C1 segment of cervical spinal cord (tissue), 14 donors: Measurements from ENCODE around the gene CLCN2.
A peak's percentile ranks its signal among the peaks of the same experiment; 100 is the strongest.

ENCODE experiments used
- DNase-seq, 14 donors: peaks; one replicate each; lab custom pipeline; 2025; lab: John Stamatoyannopoulos, UW

The CLCN2 gene

DNA sequence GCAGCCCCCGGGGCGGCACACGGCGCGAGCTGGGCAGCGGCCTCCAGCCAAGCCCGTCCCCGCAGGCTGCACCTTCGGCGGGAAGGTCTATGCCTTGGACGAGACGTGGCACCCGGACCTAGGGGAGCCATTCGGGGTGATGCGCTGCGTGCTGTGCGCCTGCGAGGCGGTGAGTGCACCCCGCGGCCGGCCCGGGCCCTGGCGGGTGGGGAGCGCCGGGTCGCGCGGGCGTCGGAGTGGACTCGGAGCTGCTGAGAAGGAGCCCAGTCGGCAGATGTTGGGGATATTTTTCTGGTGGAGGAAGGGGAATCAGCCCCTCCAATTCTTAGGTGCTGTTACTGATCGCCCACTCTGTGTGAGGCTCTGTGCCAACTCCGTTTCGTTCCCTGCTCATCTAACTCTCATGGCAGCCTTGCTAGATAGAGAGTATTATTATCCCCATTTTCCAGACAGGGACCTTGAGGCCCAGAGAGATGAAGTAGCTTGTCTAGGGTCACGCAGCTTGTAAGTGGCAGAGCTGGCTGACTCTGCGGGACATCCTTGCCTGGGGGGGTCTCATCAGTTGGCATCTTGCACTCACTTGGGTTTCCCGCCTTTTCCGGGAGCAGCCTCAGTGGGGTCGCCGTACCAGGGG, 19.3 kb upstream of the CLCN2 start:
- DNase-seq, result no peak

DNA sequence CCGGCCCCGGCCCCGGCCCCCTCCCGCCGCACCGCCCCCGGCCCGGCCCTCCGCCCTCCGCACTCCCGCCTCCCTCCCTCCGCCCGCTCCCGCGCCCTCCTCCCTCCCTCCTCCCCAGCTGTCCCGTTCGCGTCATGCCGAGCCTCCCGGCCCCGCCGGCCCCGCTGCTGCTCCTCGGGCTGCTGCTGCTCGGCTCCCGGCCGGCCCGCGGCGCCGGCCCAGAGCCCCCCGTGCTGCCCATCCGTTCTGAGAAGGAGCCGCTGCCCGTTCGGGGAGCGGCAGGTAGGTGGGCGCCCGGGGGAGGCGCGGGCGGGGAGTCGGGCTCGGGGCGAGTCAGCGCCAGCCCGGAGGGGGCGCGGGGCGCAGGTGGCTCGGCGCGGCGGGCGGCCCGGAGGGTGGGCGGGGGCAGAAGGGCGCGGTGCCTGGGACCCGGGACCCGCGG, 18.8 kb upstream of the CLCN2 start:
- DNase-seq, result peak in 5 of 14 donors; percentile 24 to 55 (median 45)

DNA sequence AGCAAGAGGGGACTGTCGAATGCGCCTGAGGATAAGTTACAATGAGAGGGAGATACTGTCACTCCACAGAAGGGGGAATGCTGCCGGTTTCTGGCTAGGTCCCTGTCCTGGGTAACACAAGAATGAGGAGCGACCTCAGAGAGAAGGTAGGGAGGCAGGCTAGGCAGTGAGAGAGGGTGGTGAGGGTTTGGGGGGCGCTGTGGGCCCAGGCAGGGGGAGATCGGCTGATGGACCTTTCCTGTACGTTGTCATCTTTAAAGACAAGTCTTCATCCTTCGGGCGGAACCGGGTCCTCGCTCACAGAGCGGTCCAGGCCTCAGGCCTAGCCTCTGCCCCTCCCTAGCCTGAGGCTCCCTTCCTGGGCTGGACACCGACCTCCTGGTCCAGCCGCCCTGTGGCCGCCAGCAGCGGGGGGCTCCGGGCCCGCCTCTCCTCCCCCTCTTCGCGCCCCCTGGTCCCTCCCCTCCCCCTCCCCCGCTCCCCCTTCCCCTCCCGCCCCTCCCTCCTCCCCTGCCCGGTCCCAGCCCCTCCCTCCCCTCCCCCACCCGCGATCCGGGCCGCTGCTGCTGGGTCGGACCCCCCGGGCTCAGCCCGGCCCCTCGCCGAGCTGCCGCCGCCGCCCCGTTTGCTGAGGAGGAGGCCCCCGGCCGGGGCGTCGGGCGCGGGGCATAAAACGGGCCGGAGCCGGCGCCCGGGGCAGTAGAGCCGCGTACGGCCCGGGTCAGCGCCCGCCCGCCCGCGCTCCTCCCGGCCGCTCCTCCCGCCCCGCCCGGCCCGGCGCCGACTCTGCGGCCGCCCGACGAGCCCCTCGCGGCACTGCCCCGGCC, 18.2 kb upstream of the CLCN2 start, which contains the start of gene CHRD:
Gene CHRD (plus strand): TSS at position 697 of the 827 bp plus-strand sequence. CDS start 265 bp downstream, outside the sequence.
- DNase-seq, result peak in 2 of 14 donors; percentile 32 to 33

DNA sequence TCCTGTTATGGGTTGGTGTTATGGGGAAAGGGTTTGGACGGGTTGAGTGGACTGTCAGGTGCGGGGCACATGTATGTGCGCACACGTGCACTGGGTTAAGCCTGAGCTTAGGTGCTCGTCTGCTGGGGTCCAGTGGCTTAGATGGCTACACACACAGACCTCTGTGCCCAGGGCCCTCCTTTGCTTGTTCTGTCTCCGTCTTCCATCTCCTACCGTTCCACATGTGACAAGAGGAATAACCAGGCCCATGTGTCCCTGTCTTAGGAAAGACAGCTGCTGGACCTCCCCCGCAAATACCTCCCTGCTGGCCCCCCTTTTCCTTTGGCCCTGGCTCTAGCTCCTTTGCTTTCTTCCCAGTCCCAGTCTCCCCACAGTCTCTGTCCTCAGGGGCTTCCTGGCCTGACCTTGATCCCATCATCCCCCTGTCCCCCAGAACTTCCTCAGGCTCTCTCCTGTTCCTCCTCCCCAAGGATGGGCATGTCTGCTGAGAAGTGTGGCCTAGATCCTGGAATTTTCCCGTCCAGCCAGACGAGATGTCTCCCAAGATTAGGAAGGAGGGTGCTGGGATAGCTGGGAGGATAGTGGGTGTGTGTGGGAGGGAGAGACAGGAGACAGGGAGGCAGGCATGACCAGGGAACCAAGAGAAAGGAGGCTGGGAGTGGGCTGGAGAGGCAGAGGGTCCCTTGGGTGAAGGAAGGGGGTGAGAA, 17.4 kb upstream of the CLCN2 start:
- no peak for DNase-seq

DNA sequence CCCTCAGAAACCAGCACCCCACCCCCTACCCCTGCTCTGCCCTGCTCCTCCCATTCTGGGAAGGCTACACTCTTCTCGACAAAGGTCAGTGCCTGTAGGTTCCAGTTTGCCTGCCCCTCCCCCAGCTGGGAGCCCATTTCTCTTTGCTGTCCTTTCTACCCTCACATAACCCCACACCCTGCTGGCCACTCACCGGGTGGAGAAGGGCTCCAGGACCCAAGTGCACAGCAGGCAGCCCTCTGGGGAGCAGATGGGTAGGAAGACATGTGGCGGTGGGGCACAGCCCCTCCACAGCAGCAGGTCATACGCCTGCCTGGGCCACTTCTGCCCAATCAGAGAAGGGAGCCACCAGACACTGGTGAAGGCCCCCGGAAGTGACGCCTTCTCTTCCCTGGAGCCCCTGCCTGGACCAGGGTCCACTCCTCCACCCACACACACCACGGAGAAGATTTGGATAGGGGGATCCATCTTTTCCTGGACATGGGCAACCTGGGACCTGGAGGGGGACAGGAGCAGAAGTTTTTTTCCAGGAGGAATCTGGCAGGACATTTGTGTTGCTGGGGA, 16.6 kb upstream of the CLCN2 start, which contains the start of gene THPO:
Gene THPO (minus strand): TSS at position 326 of the 564 bp plus-strand sequence. CDS start 1,948 bp downstream, outside the sequence.
- peak in 2 of 14 donors; percentile 22 to 72 for DNase-seq

DNA sequence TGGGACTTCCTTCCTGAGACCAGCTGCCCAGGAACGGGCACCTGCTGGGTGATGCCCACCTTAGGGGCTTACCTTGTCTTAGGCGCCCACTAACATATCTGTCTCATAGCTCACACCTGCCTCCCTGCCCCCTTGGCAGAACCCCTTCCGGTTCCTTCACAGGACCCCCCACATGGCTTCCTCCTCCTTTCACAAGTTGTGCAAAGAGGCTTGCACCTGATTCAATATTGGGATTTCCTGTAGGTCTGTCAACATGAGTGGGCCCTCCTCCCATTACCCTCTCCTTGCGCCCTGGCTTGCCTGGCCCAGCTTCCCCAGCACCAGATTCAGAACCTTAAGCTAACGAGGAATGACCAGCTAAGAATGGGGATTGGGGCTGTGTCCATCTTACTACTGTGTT, 16.0 kb upstream of the CLCN2 start:
- no peak for DNase-seq

DNA sequence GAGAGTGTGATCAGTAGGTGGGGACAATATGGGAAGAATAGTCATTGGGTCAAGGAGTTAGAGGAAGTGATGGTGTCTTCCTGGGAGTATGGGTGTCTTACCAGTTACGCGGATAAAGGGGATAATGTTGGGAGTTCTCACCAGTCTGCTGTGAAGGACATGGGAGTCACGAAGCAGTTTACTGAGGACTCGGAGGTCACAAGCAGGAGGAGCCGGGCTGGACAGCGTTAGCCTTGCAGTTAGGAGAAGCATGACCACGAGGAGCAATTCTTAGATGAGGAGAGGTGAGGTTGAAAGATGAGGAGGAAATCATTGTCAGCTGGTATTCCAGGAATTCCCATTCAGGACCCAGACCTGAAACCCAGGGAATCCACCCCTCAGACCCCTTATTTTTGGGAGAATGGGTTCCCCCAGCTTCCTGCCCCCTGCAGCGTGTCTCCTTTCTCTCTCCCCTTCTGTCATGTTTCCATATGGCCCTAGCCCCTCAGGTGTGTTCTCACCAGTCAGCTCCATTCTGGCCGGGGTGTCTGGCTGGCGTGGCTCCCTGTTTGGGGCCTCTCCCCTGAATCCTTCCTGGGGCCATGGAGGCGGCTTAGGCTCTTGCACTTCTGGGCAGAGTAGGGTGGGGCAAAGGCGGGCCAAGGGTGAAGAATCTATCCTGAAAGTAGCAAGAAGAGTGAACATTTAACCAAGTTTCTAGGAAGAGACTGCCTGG, 14.5 kb upstream of the CLCN2 start:
- no peak for DNase-seq

DNA sequence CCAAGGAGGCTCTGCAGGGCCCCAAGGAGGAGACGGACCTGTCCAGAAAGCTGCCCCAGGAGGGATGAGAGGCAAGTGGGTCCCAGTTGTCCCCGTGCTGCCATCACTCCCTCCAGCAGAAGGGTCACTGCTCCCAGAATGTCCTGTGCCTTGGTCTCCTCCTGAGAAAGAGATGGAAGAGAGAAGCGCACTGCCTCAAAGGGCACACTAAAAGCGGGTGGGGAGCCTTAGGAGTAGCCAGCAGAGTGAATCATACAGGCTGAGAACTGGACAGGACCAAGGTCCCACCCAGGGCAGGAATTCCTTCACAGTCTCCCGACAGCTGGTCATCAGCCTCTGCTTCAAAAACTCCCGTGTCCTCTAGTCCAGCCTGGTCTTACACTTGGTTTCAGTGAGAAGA, 12.0 kb upstream of the CLCN2 start:
- DNase-seq, result no peak

DNA sequence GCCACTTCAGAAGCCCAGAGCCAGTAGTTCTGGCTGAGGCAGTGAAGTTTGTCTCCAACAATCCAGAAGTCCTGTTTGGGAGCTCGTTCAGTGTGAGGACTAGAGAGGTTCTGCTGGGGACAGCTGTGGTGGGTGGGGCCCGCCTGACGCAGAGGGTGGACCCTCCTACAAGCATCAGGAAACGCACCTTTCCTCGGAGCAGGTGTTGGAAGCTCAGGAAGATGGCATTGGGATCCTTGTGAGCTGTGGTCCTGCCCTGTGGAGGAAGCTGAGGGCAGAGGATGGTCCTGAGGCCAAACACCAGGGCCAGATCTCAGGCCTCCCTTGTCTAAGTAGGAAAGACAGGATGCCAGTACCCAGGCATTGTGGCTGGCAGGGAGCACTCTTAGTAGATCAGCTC, 11.5 kb upstream of the CLCN2 start:
- DNase-seq, result no peak

DNA sequence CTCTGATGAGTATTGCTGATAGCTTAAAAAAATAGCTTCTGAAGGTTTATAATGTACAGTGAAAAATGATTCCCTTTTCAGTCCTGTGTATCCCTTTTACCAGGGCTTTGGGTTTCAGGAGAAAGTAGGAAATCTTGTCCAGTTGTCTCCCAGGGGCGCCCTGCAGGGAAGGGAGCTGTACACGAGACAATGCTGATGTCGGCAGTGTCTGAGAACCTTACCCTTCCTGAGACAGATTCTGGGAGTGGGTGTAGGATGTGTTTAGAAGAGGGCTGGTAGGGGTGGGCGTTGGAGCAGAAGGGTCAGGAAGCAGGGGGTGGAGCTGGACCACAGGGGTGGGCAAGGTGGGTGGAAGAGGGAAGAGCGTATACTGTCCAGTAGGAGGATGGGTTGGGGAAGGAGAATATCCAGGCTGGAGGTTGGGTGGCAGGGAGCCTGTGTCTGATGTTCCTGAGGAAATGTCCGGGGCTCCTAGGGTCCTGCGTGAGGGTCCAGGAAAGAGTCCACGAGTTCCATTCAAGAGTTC, 11.0 kb upstream of the CLCN2 start:
- DNase-seq, result no peak

DNA sequence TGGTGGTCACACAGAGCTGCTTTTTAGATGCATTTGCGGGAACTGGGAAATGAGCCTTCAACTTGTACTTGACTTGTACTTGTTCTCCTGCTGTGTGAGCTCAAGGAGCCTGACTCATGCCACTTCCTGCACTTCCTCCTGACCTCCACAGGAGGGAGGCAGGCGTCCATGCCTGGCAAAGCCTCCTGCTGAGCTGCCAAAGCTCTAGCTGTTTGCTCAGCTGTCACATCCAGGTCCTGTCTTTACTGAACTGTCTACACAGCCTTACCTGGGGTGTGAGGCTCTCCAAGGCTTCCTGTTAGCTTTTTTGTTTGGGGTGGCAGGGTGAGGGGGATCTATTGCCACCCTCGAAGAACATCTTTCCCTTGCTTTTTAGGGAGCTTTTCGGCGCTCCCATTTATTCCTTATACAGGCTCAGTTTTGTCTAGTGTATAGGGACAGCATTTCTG, 10.2 kb upstream of the CLCN2 start:
- peak in 13 of 14 donors; percentile 8 to 85 (median 52) for DNase-seq

DNA sequence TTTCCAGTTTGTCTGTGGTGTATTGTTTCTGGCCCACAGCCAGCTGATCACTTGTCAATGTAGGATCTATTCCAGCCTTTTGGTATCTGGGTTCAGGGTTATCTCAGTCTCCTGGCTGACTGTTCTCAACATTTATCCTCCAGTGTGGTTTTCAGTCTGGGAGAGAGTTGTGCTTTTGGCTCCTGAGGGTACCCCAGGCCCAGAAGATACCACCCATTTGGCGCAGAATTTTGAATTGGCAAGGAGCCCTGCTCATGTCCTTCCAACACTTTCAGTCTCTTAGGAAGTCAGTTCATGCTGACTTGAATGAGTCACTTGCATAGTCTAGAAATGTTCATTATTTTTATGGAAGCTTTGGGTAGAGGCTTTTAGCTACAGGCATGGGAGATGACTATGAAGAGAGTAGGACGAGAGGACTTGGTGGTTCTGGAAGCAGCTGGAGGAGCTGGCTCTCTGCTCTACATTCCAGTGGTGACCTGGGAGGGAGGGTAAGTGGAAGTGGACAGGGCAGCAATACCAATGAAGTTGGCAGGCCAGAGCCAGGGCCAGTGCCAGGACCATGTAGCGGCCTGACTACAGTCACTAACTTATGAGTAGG, 7.3 kb upstream of the CLCN2 start:
- peak in 8 of 14 donors; percentile 19 to 78 (median 58) for DNase-seq

DNA sequence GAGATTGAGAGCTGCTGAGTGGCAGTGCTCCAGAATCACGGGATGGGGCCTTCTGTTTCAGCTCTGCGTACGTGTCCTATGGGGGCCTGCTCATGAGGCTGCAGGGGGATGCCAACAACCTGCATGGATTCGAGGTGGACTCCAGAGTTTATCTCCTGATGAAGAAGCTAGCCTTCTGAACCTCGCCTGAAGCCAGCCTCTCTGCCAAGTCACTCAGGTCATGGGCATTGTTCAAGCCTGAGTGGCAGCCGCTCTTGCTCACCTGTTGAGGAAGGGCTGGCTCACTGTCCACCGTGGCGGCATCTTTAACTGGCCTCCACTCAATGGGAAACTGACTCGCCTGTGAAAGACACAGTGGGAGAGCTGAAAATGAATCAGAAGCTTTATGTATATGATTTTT, 6.7 kb upstream of the CLCN2 start:
- peak in 1 of 14 donors; percentile 26 for DNase-seq

DNA sequence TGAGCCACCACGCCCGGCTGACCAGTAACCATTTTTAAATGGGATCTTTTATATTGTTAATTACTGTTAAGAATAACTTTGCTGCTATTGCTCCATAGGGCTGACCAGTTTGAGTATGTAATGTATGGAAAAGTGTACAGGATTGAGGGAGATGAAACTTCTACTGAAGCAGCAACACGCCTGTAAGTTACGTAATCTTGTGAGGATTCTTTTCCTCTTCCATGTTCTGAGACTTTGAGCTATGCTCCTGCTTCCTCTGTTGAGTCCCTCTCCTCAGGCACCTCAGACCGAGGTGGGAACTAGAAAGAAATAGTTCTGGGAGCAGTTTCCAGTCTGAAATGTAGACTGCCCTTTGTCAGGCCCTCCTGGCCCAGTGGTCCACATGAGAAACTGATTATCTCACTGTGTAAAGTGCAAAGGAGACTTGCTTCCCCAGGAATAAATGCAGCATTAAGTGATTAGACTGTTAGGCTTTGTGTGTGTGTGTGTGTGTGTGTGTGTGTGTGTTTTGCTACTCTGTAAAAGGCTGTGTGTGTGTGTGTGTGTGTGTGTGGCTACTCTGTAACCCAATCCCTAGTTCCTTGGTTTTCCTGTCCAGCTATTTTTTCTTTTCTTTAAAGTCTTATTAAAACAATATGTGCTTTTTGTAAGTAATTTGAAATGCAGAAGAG, 5.3 kb upstream of the CLCN2 start:
- DNase-seq, result no peak

DNA sequence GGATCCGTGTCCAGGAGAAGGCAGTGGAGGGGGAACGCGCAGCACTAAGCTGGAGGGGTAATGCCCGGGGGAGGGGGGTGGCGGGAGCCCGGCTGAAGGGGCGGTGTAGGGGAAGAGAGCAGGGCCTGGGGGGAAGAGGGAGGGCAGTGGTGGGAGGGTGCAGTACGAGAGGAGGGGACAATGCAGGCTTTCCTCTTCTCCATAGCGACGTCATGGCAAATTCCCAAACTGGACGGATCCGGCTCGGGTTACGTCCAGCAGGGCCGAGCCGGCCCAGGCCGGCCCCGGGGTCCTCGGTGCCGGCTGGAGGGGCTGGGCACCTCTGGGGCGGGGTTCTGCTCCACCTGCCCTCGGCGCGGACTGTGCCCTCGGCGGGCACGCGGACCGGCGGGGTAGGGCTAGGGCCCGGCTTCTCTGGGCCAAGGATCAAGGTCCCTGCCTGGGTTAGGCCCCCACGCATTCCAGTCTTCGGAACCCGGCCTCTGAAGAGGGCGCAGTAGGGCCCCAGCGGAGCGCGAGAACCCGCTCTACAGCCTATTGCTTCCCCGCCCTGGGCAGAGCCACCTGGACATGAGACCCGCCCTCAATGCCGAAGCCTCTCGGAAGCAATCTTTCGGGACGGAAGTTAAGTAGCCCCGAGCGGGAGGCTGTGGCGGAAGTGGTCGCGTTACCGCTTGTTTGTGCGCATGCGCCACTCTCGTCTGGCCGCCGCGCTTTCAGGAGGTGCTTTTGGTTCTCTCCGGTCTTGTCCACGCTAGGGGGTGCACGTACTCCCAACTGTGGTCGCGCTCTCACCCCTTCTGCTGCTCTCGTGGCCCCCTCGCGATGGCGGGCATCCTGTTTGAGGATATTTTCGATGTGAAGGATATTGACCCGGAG, 1.5 kb upstream of the CLCN2 start:
- DNase-seq, result peak; percentile 68 to 95 (median 90)

DNA sequence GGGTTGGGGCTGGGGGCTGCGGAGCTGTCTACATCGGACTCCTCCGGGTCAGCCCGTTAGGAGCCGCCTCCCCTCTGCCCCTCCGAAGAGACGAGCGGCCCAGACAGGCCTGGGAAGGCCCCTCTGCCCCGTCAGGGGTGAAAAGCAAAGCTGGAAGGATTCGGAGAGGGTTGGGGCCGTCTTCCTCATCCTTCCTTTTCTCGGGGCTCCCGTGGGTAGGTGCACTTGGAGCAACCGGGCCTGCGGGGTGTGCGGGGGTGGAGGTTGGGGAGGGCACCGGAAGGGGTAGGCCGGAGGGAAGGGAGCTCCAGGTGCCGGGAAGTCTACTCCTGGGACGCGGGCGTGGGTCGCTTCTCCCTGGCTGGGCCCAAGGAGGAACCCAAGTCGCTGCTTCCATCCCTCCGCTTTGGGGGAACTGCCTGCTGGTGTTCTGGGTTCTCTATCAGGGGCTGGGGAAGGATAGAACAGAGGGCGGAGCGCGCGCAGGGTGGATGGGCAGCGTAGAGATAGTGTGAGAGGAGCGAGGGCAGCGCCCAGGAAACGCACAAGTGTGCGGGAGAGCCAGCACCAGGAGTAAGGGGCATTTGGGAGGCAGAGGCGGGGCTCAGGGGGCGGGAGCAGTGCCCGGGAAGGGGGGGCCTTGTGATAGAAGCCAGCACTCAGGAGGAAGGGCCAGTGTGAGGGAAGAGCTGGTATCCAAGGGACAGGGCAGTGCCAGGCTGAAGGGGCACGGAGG, 695 bp upstream of the CLCN2 start:
- peak in 13 of 14 donors; percentile 36 to 92 (median 85) for DNase-seq

DNA sequence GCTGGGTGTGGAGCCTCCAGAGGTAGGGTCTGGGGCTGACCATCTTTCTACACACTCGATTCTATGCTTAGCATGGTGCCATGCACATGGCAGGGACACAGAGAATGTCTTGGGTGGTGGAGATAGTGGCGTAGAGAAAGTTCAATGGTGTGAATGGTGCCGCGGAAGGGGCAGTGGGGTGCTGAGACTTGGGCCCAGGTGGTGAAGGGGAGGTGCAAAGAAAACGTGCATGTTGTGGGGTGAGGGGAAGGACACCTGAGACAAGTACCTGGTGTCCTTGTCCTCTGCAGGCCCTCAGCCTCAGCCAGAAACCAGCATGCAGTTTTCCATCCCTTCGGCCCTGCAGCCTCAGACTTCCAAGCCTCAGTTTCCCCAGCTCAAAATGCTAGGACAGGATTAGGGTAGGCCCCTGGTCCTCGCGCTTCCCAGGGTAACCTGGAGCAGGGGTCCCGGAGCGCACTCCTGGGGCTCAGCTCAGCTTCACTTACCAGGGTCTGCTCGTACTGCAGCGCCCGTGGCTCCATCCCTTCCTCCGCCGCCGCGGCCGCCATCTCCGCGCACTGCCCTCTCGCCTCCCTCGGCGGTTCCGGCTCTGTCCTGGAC, 375 bp downstream of the CLCN2 start:
- peak in 3 of 14 donors; percentile 20 to 78 (median 65) for DNase-seq
